HEK293 (cell line): Measurements from ENCODE around the gene RAB8A.
"Not testable (repeated sequence)": the region's sequence is repeated elsewhere in the genome, so short reads cannot be mapped to it uniquely, and the experiment has no call there.

ENCODE experiments used
- CTCF ChIA-PET: fragments of 350-600 bp; formaldehyde crosslinking; extraction: SDS; loops from one replicate; lab custom pipeline; 2021; ENCODE audit warnings: antibody characterized with exemption; lab: Yijun Ruan, JAX
- POLR2A ChIA-PET: fragments of 300-600 bp; formaldehyde crosslinking; extraction: SDS; loops from one replicate; lab custom pipeline; 2020; ENCODE audit warnings: antibody characterized with exemption, inconsistent platforms; lab: Yijun Ruan, JAX
- H3K27ac ChIP-seq: fragments of 200-500 bp; sonication (Bioruptor generic); 2 replicates; pipeline ENCODE4 v1.5.1; 2014; ENCODE audit warnings: low read depth, low read length, control low read depth, inconsistent platforms; ENCODE audit errors: extremely low read depth
- H3K36me3 ChIP-seq, 2 experiments: fragments of 200-500 bp in 1 of 2; sonication (Bioruptor generic) in 1 of 2; 1 replicate in 1 of 2; 2 replicates in 1 of 2; pipeline ENCODE4 v1.5.1; 2014 to 2017; ENCODE audit warnings: inconsistent platforms in 2 of 2, low read length in 2 of 2; ENCODE audit not compliant: control insufficient read depth in 2 of 2, insufficient read depth in 1 of 2
- H3K4me1 ChIP-seq: fragments of 200-500 bp; sonication (Bioruptor generic); 2 replicates; pipeline ENCODE4 v1.5.1; 2014; ENCODE audit warnings: mild to moderate bottlenecking, low read length, inconsistent platforms; ENCODE audit not compliant: control insufficient read depth, insufficient read depth
- H3K4me3 ChIP-seq: 2 replicates; pipeline ENCODE4 v1.5.1; 2011; ENCODE audit warnings: low read depth, mild to moderate bottlenecking, control low read depth, low read length, moderate library complexity
- H3K9me3 ChIP-seq: fragments of 200-500 bp; sonication (Bioruptor generic); 2 replicates; pipeline ENCODE4 v1.5.1; 2014; ENCODE audit warnings: low read depth, low read length, inconsistent platforms; ENCODE audit not compliant: control insufficient read depth, insufficient read depth
- EGR2 ChIP-seq: fragments of 450-650 bp; formaldehyde crosslinking; IDR thresholded peaks from 2 replicates; pipeline ENCODE4 v1.5.1; 2016; ENCODE audit warnings: low read depth, missing biosample characterization, missing genetic modification characterization
- FEZF1 ChIP-seq: fragments of 450-650 bp; formaldehyde crosslinking; IDR thresholded peaks from 2 replicates; pipeline ENCODE4 v1.5.1; 2016; ENCODE audit warnings: missing biosample characterization, missing genetic modification characterization
- GLI4 ChIP-seq: fragments of 450-650 bp; formaldehyde crosslinking; IDR thresholded peaks from 2 replicates; pipeline ENCODE4 v1.5.1; 2016; ENCODE audit warnings: missing biosample characterization, missing genetic modification characterization
- HOXD13 ChIP-seq: sonication (generic); formaldehyde crosslinking; IDR thresholded peaks from 2 replicates; pipeline ENCODE4 v1.8.0; 2022; ENCODE audit warnings: missing genetic modification reagents, borderline replicate concordance
- MYNN ChIP-seq: fragments of 450-650 bp; formaldehyde crosslinking; IDR thresholded peaks from 2 replicates; pipeline ENCODE4 v1.5.1; 2016; ENCODE audit warnings: missing biosample characterization, missing genetic modification characterization, borderline replicate concordance
- MZF1 ChIP-seq: fragments of 450-650 bp; formaldehyde crosslinking; IDR thresholded peaks from 2 replicates; pipeline ENCODE4 v1.5.1; 2017; ENCODE audit warnings: missing biosample characterization, missing genetic modification characterization, borderline replicate concordance
- REPIN1 ChIP-seq: fragments of 450-650 bp; formaldehyde crosslinking; IDR thresholded peaks from 2 replicates; pipeline ENCODE4 v1.5.1; 2017; ENCODE audit warnings: missing biosample characterization, missing genetic modification characterization, low read depth
- REST ChIP-seq: fragments of 450-650 bp; formaldehyde crosslinking; IDR thresholded peaks from 2 replicates; pipeline ENCODE4 v1.5.1; 2016; ENCODE audit warnings: missing biosample characterization, missing genetic modification characterization
- ZEB2 ChIP-seq: fragments of 450-650 bp; formaldehyde crosslinking; IDR thresholded peaks from 2 replicates; pipeline ENCODE4 v1.5.1; 2016; ENCODE audit warnings: missing biosample characterization, missing genetic modification characterization
- ZFP37 ChIP-seq: fragments of 450-650 bp; formaldehyde crosslinking; IDR thresholded peaks from 2 replicates; pipeline ENCODE4 v1.5.1; 2016; ENCODE audit warnings: missing biosample characterization, missing genetic modification characterization
- ZNF138 ChIP-seq: fragments of 450-650 bp; formaldehyde crosslinking; IDR thresholded peaks from 2 replicates; pipeline ENCODE4 v1.5.1; 2016; ENCODE audit warnings: missing biosample characterization, missing genetic modification characterization, borderline replicate concordance
- ZNF16 ChIP-seq: fragments of 450-650 bp; formaldehyde crosslinking; IDR thresholded peaks from 2 replicates; pipeline ENCODE4 v1.5.1; 2016; ENCODE audit warnings: low read depth, missing biosample characterization, missing genetic modification characterization
- ZNF23 ChIP-seq: fragments of 450-650 bp; formaldehyde crosslinking; IDR thresholded peaks from 2 replicates; pipeline ENCODE4 v1.5.1; 2016; ENCODE audit warnings: missing biosample characterization, missing genetic modification characterization, borderline replicate concordance
- ZNF239 ChIP-seq: fragments of 450-650 bp; formaldehyde crosslinking; IDR thresholded peaks from 2 replicates; pipeline ENCODE4 v1.5.1; 2016; ENCODE audit warnings: missing biosample characterization, missing genetic modification characterization
- ZNF274 ChIP-seq, 2 experiments: fragments of 200-500 bp in 1 of 2; fragments of 450-650 bp in 1 of 2; sonication (Bioruptor generic) in 1 of 2; formaldehyde crosslinking in 1 of 2; IDR thresholded peaks; 2 replicates each; pipeline versions ENCODE4 v1.5.1 to v1.6.1; 2014 to 2016; ENCODE audit warnings: borderline replicate concordance in 1 of 2, inconsistent platforms in 1 of 2, low read length in 1 of 2, missing biosample characterization in 1 of 2, missing genetic modification characterization in 1 of 2
- ZNF302 ChIP-seq: fragments of 450-650 bp; formaldehyde crosslinking; IDR thresholded peaks from 2 replicates; pipeline ENCODE4 v1.5.1; 2016; ENCODE audit warnings: missing biosample characterization, missing genetic modification characterization, low read depth
- ZNF366 ChIP-seq: fragments of 450-650 bp; formaldehyde crosslinking; conservative IDR thresholded peaks from 2 replicates; pipeline ENCODE4 v1.5.1; 2016; ENCODE audit warnings: missing biosample characterization, missing genetic modification characterization
- ZNF548 ChIP-seq: fragments of 450-650 bp; formaldehyde crosslinking; IDR thresholded peaks from 2 replicates; pipeline ENCODE4 v1.5.1; 2016; ENCODE audit warnings: missing biosample characterization, missing genetic modification characterization
- ZNF596 ChIP-seq: fragments of 450-650 bp; IDR thresholded peaks from 2 replicates; pipeline ENCODE4 v1.5.0; 2018; ENCODE audit warnings: missing biosample characterization, mild to moderate bottlenecking, missing genetic modification characterization, moderate library complexity
- ZNF610 ChIP-seq: fragments of 450-650 bp; formaldehyde crosslinking; IDR thresholded peaks from 2 replicates; pipeline ENCODE4 v1.5.1; 2016; ENCODE audit warnings: missing biosample characterization, missing genetic modification characterization, borderline replicate concordance
- ZSCAN30 ChIP-seq: fragments of 450-650 bp; IDR thresholded peaks from 2 replicates; pipeline ENCODE4 v1.5.1; 2018; ENCODE audit warnings: missing biosample characterization, mild to moderate bottlenecking, missing genetic modification characterization, moderate library complexity
- TF ChIP-seq, protein P1 (sequence below): fragments of 450-650 bp; formaldehyde crosslinking; optimal IDR thresholded peaks from 2 replicates; pipeline ENCODE3; 2016; ENCODE audit warnings: missing biosample characterization, mild to moderate bottlenecking, missing genetic modification characterization

The RAB8A gene

DNA sequence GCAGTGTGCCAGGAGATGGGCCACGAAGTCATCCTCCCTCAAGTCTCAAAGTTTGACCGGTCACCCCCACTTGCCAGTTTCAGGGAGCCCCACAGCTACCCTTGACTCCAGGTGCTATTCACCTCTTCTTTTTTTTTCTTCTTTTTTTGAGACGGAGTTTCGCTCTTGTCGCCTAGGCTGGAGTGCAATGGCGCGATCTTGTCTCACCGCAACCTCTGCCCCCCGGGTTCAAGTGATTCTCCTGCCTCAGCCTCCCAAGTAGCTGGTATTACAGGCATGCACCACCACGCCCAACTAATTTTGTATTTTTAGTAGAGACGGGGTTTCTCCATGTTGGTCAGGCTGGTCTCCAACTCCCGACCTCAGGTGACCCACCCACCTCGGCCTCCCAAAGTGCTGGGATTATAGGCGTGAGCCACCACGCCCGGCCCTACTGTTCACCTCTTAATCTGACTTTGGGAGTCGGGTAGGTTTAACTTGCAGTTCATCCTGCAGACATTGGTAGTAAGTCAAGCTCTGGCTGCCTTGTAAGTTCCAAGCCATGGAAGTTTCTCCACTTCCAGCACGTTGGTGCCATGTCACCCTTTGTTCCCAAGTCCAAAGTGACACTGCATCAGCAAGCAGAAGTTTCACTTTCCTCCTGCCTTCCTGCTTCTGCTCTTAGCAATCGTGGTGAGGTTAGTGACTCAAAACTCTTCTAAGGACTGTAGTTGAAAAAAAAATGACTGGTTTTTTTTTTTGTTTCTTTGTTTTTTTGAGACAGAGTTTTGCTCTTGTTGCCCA is 7.6 kb downstream of the RAB8A start:
- CTCF ChIA-PET, POLR2A ChIA-PET, H3K27ac ChIP-seq, H3K4me3 ChIP-seq, H3K9me3 ChIP-seq, H3K4me1 ChIP-seq: not testable (repeated sequence)
- H3K36me3 ChIP-seq, result peaks cover 24 to 79% of the 10 kb centered on the region in 2 experiments

DNA sequence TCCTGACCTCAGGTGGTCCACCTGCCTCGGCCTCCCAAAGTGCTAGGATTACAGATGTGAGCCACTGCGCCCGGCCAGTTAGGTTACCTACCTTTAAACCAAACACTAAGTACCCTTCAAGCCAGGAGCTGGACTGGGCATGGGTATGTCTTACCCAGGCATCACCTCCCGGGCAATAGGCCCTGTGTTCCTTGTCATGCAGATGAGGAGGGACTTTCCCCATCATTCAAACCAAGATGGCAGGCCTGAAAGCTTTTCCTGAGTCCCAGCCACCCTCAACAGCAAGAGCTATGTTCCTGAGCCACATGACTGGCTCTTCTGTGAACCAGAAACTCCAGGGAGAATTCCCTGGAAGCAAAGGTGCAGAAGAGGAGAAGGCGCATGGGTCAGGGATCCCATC is 9.5 kb downstream of the RAB8A start:
- TF ChIP-seq ZSCAN30 (tag by site-specific recombination), result no peak
- no peak for TF ChIP-seq ZNF548 (tag by site-specific recombination)
- no peak for TF ChIP-seq GLI4 (tag by site-specific recombination)
- no peak for TF ChIP-seq REPIN1 (tag by site-specific recombination)
- TF ChIP-seq ZEB2, result no peak
- TF ChIP-seq ZFP37 (tag by site-specific recombination), result no peak
- TF ChIP-seq, protein P1, sequence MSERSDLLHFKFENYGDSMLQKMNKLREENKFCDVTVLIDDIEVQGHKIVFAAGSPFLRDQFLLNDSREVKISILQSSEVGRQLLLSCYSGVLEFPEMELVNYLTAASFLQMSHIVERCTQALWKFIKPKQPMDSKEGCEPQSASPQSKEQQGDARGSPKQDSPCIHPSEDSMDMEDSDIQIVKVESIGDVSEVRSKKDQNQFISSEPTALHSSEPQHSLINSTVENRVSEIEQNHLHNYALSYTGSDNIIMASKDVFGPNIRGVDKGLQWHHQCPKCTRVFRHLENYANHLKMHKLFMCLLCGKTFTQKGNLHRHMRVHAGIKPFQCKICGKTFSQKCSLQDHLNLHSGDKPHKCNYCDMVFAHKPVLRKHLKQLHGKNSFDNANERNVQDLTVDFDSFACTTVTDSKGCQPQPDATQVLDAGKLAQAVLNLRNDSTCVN, result no peak
- no peak for TF ChIP-seq ZNF274 (IDR thresholded peaks at IDR 0.05; ENCODE audit: low read length)
- no peak for TF ChIP-seq ZNF274 (tag by site-specific recombination; IDR thresholded peaks at IDR 0.05; ENCODE audit: borderline replicate concordance)
- TF ChIP-seq, all 188 proteins: peak for 0
- Histone ChIP-seq H3K4me1 (no peaks in the 10 kb centered on the region), H3K36me3 (peaks cover 24 to 85% of the 10 kb centered on the region in 2 experiments), H3K4me3 (no peak overlapping the region), H3K27ac (no peak overlapping the region), H3K9me3 (no peaks in the 10 kb centered on the region)
- ChIA-PET CTCF (interaction anchor here (1.3 kb wide), 1 partner anchor 10 kb away, joined by 3 read pairs; no protein-coding TSS in a partner anchor), POLR2A (no interaction called here)

DNA sequence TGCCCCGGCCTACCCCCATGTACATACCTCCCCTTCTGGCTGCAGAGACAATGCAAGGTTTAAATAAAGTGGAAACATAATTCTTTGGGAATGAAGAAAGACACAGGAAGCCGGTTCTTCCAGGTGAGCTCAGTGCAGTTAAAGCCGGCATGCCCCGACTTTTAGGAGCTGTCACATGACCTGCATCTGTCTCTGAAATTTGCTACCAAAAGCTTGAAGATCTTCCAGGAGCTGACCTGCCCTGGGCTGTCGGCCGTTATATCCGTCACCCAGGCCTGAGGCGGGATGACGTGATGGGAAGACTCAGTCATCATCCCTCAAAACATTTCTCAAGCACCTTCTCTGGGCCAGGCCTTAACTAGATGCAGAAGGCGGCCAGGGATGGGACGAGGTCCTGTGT is 10.3 kb downstream of the RAB8A start:
- POLR2A ChIA-PET, result interaction anchor here (0.8 kb wide), 1 partner anchor 47 kb away, joined by 3 read pairs; no protein-coding TSS in a partner anchor
- H3K4me3 ChIP-seq, result no peak overlapping the region
- no peak for TF ChIP-seq ZNF138 (tag by site-specific recombination)
- no peak for TF ChIP-seq ZNF239 (tag by site-specific recombination)
- H3K4me1 ChIP-seq, result no peaks in the 10 kb centered on the region
- H3K9me3 ChIP-seq, result no peaks in the 10 kb centered on the region
- no peak overlapping the region for H3K27ac ChIP-seq
- CTCF ChIA-PET, result no interaction called here
- peaks cover 20 to 92% of the 10 kb centered on the region in 2 experiments for H3K36me3 ChIP-seq

DNA sequence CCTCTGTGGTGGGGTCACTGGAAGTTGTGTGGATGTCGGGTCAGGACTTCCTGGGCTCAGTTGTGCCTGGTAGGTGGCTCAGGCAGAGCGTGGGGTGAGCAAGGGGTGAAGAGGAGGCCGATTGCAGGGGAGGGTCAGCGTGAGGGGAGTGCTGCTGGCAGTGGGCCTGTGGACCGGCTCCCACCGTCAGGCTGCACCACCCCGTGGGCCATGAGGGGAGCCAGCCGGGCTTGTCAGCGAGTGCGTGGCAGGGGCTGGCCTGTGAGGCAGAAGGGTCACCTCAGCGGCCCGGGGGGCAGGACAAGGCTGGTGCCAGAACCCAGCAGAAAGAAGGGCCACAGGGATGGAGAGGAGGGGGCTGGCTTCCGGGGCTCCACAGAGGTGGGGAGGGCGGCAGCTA is 13.3 kb downstream of the RAB8A start:
- no peak for TF ChIP-seq EGR2
- TF ChIP-seq ZNF596 (tag by site-specific recombination), result no peak
- TF ChIP-seq HOXD13 (CRISPR knock-in tag), result no peak
- no peak for TF ChIP-seq FEZF1 (tag by site-specific recombination)
- no peak for TF ChIP-seq MYNN (tag by site-specific recombination)
- no peak for TF ChIP-seq ZNF366 (tag by site-specific recombination)
- TF ChIP-seq ZNF16 (tag by site-specific recombination), result no peak
- no peak for TF ChIP-seq ZNF302 (tag by site-specific recombination)
- no peak for TF ChIP-seq REST (tag by site-specific recombination)
- no peak for TF ChIP-seq ZNF610 (tag by site-specific recombination)
- TF ChIP-seq ZNF23 (tag by site-specific recombination), result no peak
- TF ChIP-seq MZF1 (tag by site-specific recombination), result no peak
- TF ChIP-seq, all 188 proteins: peak for 0
- H3K27ac ChIP-seq, result no peak overlapping the region
- no peak overlapping the region for H3K4me3 ChIP-seq
- H3K36me3 ChIP-seq, result peaks cover 8 to 96% of the 10 kb centered on the region in 2 experiments
- H3K9me3 ChIP-seq, result no peaks in the 10 kb centered on the region
- POLR2A ChIA-PET, result no interaction called here
- H3K4me1 ChIP-seq, result no peaks in the 10 kb centered on the region
- CTCF ChIA-PET, result interaction anchor here (0.7 kb wide), 1 partner anchor 93 kb away, joined by 4 read pairs; no protein-coding TSS in a partner anchor
